GOT3 (cell line): ENCODE results near the gene PBX2.
"Not testable (repeated sequence)": the region's sequence is repeated elsewhere in the genome, so short reads cannot be mapped to it uniquely, and the experiment has no call there.

ENCODE experiments used
- DNase-seq: peaks from one replicate; lab custom pipeline; 2025; ENCODE audit warnings: mixed read lengths; lab: John Stamatoyannopoulos, UW

The PBX2 gene

DNA sequence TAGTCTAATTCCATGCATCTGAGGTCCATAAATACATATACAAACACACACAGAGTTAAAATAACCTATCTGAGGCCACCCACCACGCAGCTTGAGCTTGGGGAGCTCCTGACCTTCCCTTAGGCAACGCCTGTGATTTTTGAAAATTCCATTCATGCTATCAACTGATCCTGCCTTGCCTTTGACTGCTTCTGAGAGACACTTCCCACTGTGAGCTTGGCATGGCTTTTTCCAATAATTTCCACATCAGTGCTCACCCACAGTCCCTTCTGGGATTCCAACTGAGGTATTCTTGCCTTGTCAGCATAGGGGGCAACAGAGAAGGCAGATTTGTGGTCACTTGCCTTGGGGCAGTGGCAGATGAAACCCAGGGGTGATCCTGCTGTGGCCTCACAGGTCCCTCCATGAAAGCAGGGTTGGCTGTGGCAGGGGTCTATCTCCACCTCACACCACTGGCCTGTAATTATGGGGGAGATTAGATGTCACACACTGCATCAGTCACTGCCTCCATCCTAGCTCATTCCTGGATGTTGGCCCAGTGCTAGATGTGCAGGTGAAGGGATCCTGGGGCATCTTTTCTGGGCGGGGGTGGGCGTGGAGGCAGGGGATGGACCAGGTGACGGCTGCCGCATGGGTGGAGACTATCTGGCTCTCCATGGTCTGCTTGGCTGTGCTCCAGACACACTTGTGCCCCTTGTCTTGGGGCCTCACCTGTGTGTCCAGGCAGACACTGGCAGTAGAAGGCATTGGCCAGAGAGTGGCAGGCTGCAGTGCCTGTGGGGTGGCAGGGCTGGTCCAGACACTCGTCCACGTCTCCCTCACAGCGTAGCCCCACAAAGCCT, 13.6 kb upstream of the PBX2 start:
- DNase-seq, result no peak

DNA sequence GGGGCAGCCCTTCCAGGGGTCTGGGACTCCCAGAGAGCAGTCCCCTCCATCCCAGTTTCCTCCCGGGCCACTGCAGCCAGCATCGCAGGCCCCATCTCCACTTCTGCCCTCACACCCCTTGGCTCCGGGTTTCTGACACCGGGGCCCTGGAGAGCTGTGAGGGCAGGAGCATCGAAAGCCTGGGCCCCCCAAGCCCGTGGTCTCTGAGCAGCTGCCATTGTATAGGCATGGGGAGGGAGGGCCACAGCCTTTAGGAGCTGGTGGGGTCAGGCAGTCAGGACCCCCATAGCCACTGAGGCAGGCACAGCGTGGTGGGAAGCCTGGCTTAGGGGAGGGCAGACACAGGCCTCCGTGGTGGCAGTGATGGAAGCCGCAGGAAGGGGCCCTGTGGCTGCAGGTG, 12.2 kb upstream of the PBX2 start:
- no peak for DNase-seq

DNA sequence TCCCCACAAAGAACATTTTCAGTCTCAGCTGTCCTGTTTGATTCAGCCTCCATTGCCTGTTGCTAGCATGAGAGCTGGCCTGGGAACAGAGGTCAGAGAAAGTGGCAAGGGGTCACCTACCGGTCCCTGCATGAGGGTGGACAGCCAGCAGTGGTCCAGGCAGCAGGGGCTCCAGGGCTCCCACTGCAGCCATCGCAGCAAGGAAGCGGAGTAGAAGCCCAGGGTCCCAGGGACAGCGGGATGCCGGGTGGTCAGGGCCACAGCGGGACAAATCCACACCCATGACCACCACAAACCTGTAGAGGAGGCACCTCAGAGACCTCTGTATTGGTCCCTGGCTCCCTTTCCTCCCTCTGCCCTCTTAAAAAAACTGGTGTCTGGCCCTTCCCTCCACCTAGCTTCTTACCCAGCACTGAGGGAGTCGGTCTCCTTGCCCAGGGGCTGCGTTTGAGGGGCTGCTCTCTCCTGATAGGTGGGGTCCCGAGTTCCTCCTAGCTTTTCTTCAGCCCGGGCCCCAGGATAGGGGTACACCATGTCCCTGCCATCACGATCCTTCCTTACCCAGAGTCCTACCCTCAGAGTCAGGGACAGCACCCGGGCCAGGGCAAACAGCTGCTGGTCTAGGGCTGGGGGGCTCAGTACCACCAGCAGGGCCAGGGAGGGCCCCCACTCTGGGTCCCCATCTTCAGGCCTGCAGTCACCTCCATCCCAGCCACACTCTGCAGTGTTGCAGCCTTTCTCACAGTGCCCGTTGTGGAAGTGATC, 10.9 kb upstream of the PBX2 start:
- DNase-seq, result no peak

DNA sequence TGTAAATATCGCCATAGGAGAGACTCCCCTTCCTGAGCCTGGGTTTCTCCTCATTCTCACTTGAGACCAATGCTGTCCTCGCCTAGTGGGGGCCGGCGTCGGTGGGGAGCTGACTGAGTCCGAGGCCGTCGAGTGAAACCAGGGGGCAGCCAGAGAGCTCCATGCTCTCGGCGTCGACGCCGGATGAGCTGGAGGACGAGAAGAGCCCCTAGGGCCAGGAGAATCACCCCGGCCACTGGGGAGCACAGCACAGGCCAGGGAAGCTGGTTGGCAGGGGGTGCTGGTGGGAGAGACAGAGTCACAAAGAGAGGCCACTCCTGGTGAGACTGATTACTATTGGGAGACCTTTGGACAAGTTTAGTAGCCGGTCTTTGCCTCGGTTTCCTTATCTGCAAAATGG, 8.9 kb upstream of the PBX2 start:
- no peak for DNase-seq

DNA sequence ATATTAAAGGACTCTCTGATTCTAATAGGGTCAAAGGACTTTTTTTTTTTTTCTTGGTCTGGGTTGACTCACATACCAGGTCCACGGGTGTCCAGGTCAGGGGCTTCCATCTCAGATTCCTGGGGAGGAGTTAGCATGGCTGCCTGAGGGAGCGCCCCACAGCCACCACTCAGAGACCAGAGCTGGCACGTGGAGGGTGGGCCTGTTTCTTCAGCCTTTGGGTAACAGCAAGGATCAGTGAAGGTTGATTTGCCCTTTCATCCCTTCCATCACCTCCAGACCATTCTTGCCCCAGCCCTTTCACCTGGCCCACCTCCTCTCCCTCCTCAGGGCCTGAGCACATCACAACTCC, 8.3 kb upstream of the PBX2 start:
- DNase-seq, result no peak

DNA sequence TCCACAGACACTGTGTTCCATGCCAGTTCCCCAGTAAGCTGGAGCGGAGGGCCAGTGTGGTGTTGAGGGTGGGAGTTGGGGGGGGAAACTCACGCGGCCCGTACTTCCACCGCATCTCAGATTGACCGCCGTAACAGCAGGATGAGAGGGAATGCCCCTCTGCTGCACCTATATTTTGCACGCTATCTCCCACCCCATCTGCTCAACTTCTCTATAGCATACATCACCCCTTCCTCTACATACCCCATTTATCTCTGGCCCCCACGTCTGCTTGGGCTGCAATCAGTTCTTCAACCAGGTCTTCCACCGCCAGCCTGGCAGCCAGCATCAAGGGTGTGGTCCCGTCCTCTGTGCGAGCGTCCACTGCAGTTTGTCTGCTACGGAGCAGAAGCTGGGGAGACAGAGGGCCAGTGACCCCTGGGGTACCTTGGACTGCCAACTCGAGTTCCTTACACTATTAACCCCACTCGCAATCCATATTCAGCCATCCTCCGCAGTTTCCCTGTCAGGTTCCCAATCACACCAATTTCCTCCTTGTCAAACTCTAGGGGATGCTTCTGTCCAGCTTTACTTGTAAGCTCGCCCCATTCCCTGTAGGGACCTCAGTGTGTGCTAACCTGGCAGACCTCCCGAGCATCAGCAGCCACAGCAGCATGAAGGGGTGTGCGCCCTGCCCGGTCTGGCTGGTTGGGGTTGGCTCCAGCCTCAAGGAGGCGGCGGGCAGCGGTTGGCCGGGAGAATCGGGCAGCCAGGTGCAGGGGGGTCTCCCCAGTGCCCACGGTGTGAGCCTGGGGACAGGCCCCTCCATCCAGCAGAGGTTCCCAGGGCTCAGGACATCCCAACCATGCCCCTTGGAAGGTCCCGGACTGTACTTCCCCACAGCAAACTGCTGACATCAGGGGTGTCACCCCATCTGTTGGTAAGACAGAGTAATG, 6.9 kb upstream of the PBX2 start:
- DNase-seq, result no peak

DNA sequence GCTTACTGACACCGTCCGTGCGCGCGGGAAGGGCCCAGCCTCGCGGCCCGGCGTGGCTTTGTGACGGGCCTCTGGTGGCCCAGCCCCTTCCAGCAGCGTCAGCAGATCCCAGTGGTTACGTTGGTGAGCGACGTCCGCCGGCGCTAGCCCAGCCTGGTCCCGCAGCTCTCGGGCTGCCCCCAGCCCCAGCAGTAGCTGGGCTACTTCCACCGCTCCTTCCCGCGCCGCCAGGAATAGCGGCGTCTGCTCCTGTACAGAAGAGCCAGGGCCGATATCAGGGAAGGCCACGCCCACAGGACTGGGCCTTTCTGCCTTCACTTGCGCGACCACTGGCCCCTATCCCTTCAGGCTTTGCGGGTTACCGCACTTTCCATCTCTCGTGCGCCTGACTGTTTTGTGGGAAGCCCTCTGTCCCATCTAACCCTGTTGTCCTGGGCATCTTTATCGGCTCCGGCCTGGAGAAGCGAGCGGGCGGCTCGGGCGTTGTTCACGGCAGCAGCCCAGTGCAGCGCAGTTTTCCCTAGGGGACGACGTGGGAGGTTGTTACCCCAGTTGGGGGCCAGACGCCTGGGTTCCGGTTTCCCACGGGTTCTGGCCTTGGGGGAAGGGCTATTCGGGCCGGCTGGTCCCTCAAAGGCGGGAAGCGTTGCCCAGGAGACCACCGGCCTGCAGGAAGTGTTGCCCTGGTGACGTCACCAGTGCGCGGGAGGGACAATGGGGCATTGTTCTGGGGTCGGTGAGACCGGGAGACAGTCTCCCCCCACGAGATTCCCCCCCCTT, 6.1 kb upstream of the PBX2 start:
- DNase-seq, result no peak

DNA sequence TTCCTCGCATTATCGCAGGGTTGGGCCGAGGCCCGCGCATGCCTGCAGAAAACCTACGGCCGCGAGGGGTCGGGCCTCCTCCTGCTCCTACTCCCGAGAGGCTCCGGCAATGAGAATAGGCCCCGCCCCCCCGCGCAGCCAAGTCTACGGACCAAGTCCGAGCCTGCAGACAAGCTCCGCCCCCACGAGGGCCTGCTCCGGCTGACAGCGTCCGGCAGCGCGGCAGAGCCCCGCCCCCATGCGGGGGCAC, 5.6 kb upstream of the PBX2 start:
- peak; percentile 99 for DNase-seq

DNA sequence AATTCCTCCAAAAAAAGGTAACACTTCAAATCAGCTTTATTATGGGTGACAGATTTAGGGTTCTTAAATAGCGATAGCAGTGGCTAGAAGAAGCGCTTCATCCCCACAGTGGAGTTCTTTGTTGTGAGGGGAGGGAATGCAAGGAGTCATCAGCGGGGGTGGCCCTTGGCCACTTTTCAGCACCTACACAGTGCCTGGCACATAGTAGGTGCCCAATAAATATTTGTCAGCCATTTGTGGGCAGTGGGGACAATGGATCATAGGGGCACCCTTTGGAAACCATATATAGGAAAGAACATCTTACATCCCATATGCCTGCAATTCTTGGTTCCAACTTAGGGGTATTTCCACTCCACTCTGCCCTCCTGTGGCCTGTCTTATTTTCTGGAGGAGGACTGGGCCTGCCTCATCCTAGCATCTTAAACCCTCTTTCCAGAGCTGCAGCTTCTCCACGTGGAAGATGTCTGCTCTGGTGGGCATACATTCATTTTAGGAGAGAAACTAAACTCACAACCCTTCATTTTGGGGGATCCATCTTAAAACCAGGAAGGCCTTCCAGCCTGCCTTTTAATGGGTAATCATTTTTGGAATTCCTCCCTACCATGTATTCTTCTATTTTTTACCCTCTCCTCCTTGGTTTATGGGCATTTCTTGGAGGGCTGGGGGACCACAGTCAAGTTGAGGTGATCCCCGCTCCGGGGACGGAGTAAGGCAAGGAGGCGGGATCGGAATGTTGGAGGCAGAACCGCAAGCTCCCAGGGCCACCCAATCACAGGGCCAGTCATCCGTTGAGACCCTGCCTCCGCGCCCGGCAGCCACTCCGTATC, 5.0 kb upstream of the PBX2 start:
- DNase-seq, result no peak

DNA sequence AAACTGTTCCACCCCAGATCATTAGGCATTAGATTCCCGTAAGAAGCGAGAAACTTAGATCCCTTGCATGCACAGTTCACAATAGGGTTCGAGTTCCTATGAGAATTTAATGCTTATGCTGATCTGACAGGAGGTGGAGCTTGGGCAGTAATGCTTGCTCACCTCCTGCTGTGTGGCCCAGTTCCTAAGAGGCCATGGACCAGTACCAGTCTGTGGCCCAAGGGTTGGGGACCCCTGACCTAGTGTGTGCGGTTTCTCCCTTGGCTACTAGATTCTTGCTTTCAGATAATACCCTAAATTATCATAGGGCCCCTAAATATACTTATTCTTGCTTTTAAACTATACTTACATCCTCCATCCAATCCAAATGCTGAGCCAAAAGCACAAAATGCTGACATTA, 4.4 kb upstream of the PBX2 start:
- no peak for DNase-seq

DNA sequence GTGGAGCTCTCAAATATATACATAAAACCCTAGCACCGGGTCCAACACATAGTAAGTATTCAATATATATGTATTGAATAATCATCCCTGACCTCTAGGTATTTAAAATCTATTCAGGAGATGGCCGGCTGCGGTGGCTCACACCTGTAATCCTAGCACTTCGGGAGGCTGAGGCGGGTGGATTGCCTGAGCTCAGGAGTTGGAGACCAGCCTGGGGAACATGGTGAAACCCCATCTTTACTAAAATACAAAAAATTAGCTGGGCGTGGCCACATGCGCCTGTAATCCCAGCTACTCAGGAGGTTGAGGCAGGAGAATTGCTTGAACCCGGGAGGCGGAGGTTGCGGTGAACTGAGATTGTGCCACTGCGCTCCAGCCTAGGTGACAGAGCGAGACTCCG, 3.1 kb upstream of the PBX2 start:
- DNase-seq, result not testable (repeated sequence)

DNA sequence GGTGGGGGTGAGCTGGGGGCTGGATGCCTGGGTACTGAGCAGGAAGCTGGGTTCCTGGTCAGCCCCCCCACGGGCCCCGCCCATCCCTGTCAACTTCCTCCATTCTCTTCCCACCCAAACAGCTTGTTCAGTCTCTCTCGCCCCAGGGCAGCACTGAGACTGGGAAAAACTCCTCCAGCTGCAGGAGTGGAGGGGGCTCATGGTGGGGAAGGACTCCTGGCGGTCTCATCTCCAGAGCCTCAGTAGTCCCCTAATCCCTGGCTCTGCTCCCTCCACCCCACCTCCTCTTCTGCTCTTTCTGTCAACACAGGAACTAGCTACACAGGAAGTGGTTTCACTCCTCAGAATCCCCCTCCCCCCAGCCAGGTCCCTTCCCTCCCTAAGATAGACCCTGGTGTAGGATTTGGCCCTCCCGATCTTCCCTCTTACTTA, 2.6 kb upstream of the PBX2 start, which contains the start of gene GPSM3:
GPSM3 (minus strand) TSS at position 36 of the 432 bp plus-strand sequence. CDS start 130 bp downstream, outside the sequence.
- no peak for DNase-seq

DNA sequence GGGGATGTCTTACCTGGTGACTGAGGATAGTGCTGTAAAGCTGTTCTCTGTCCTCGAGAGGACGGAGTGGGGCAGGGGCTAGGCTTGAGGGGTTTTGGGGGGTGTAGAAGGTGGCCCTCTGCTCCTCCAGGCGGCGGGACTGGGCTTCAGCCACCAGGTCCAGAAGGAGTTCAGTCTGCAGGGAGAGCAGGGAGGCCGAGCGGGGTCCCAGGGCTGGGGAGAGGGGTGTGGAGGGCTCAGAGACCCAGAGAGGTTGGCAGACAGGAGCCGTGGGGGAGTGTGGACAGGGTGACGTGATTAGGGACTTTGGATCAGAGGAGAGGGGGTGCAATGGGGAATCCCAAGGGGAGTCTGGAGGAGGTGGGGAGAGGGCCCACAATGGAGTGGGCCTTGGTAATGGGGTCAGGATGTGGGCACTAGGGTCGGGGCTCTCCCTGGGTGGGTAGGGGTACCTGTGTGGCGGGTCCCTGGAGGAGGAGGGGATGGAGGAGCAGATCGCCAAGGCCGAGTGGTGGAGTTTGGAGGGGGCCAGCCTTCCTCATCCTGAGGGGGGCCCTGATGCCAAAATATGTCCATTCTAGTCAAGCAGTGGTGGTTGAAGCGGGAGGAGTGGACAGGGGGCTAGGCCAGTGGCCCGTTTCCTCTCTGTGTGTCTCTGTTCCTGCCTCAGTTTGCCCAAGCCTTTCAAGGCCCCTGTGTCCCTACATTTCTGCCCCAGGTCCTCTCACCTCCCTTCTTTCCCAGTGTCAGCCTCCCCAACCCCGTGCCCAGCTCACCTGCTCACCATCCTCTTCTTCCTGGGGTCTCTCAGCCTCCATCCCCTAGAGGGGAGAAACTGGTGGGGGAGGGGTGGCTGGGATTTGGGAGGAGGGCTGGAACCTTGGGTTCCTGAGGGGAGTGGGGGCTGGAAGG, 1.9 kb upstream of the PBX2 start:
- DNase-seq, result no peak

DNA sequence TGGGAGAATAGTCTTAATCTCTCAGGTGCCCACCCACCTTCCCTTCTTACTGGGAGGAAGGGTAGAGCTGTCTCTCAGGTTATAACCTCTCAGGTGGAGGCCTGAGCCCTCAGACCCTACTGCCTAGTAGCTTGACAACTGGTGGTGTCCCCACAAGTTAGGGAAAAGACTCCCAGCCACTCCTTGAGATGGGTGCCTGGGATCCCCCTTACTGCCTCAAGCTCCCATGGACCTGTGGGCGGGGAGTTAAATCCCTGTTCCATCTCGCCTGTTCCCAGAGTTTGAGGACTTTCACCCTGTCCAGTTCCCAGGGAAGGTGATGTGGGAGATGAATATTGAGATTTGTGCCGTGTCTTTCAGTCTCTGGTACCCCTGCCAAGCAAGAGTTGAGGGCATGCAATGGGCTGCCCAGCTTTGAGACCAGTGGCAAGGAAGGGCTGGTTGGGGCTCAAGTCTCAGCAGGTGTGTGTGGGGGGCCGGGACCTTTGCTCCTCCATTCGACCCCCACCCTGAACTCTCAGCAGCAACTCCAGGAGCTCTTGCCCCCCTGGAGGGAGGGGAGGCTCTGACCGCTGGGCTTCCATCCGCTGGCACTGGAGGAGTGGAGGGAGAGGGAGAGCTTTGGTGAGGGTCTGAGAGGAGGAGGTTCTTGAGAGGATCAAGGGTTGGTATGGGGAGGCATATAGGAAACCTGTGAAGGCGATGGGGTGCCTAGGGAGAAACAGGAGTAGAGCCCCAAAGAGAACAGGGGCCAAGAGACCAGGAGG, 1.1 kb upstream of the PBX2 start:
- no peak for DNase-seq

DNA sequence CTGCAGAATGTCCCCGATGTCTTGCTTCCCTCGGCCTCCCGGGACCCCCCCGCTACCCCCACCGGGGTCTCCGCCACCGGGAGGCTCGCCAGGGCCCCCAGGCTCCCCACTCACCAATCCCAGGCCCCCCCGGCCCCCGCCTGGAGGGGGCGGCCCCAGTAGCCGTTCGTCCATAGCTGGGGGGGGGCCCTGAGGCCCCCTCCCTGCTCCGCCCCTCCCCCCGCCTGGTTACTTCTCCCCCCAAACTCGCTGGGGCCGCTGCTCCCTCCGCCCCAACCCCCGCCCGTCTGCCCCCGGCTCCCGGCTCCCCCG, 304 bp downstream of the PBX2 start:
- DNase-seq, result no peak

DNA sequence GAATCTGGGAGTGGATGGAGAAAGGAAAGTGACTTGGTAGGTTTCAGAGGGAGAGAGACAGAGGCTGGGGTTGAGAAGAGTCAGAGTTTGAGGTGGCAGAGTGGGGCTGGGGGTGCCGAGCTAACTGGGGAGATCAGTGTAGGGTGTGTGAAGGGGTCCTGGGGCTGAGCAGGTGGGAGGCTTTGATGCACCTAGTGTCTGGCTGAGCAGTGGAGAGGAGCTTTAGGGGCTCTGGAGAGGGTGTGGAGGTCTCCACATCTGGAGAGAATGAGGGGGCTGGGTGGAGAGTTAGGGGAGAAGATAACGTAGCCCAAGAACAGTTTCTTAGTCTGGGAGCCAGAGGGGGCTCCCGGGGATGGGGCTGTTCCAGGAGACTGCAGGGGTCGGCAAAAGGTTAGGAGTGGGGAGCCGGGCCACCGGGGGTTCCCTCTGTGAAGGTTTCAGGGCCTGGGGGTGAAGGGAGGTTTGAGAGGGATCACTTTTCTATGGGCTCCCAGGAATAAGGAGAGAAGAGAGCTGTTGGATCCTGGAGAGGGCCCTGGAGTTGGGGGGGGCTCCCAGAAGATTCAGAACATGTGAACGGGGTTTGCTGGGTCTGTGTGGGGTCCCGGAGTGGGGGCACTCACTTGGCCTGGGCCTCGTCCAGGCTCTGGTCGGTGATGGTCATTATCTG, 797 bp downstream of the PBX2 start:
- DNase-seq, result no peak

DNA sequence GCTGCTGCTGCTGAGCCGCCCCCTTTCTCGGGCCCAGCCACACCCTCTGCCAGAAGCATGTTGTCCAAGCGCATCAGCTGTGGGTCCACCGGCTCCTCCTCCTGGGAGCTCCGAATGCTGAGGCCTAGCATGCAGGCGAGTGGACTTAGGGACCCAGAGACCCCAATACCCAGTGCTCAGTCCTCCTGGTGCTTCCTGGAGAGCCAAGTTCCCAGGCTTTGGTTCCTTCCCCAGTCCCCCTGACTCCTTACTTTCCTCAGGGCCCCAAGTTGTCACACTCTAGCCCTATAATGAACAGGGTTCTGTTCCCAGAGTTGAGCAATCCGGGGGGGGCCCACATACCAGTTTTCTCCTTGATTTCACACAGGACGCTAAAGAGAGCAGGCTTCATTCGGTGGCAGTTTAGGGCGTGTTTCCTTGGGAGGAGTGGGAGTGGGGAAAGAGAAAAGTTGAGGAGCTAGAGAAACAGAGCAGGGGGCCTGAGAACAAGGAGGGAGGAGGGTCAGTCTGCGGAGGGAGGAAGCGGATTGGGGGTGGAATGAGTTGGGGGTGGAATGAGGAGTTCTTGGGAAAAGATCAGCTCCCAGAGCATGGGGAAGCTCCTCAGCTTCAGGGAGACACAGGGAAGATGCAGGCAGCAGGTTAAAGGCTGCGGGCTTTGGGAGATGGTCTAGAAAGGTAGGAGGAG, 1.5 kb downstream of the PBX2 start:
- no peak for DNase-seq
